Subcutaneous abdominal adipose tissue (tissue), 5 donors: Measurements from ENCODE around the gene NANOGP8.

Experiments used
- H3K27ac ChIP-seq: one replicate; pipeline ENCODE4 v1.7.0; 2013; ENCODE audit warnings: low read depth, mild to moderate bottlenecking, inconsistent platforms, low read length, moderate library complexity
- H3K27me3 ChIP-seq, 5 donors: one replicate each; pipeline ENCODE4 v1.7.0; 2013; ENCODE audit warnings: low read length in 5 of 5, inconsistent platforms in 1 of 5; ENCODE audit not compliant: control insufficient read depth in 5 of 5, insufficient read depth in 4 of 5
- H3K36me3 ChIP-seq, 5 donors: one replicate each; pipeline ENCODE4 v1.7.0; 2013; ENCODE audit warnings: low read length in 5 of 5; ENCODE audit not compliant: control insufficient read depth in 5 of 5, insufficient read depth in 5 of 5
- H3K4me1 ChIP-seq, 5 donors: one replicate each; pipeline ENCODE4 v1.7.0; 2013; ENCODE audit warnings: low read length in 5 of 5, mild to moderate bottlenecking in 3 of 5, moderate library complexity in 1 of 5; ENCODE audit not compliant: control insufficient read depth in 5 of 5, insufficient read depth in 5 of 5
- H3K4me3 ChIP-seq, 5 donors: one replicate each; pipeline ENCODE4 v1.7.0; 2013; ENCODE audit warnings: low read length in 5 of 5, low read depth in 1 of 5
- H3K9ac ChIP-seq, 5 donors: one replicate each; pipeline ENCODE4 v1.7.0; 2013; ENCODE audit warnings: low read length in 5 of 5, mild to moderate bottlenecking in 4 of 5, moderate library complexity in 3 of 5
- H3K9me3 ChIP-seq, 5 donors: one replicate each; pipeline ENCODE4 v1.7.0; 2013; ENCODE audit warnings: low read length in 5 of 5; ENCODE audit not compliant: control insufficient read depth in 5 of 5
- donor health status: healthy.
- donor health status: healthy.
- donor health status: healthy.
- donor health status: healthy.
- donor health status: healthy.

NANOGP8 gene

GRCh38 chr15:35061161-35061824 is 23.8 kb downstream of the NANOGP8 start:
- Histone ChIP-seq H3K9ac (no peak overlapping the region), H3K4me3 (no peak overlapping the region), H3K36me3 (no peaks in the 10 kb centered on the region), H3K9me3 (no peaks in the 10 kb centered on the region), H3K27ac (no peak overlapping the region), H3K4me1 (no peaks in the 10 kb centered on the region), H3K27me3 (no peaks in the 10 kb centered on the region)

GRCh38 chr15:35060591-35060990 is 24.5 kb downstream of the NANOGP8 start:
- no peak overlapping the region for H3K9ac ChIP-seq
- H3K27me3 ChIP-seq, result no peaks in the 10 kb centered on the region
- no peak overlapping the region for H3K4me3 ChIP-seq
- no peaks in the 10 kb centered on the region for H3K4me1 ChIP-seq
- H3K9me3 ChIP-seq, result no peaks in the 10 kb centered on the region
- no peak overlapping the region for H3K27ac ChIP-seq
- H3K36me3 ChIP-seq, result no peaks in the 10 kb centered on the region

- no peak overlapping the region for H3K4me3 ChIP-seq
- H3K9me3 ChIP-seq, result no peaks in the 10 kb centered on the region
- H3K36me3 ChIP-seq, result no peaks in the 10 kb centered on the region
- H3K27ac ChIP-seq, result no peak overlapping the region
- H3K27me3 ChIP-seq, result no peaks in the 10 kb centered on the region
- no peak overlapping the region for H3K9ac ChIP-seq
- no peaks in the 10 kb centered on the region for H3K4me1 ChIP-seq
Measured at GRCh38 chr15:35058534-35059054, 26.5 kb downstream of the NANOGP8 start.

GRCh38 chr15:35055416-35056105 is 29.5 kb downstream of the NANOGP8 start:
- Histone ChIP-seq H3K9ac (no peak overlapping the region), H3K27me3 (no peaks in the 10 kb centered on the region), H3K4me3 (no peak overlapping the region), H3K9me3 (no peaks in the 10 kb centered on the region), H3K4me1 (no peaks in the 10 kb centered on the region), H3K36me3 (no peaks in the 10 kb centered on the region), H3K27ac (no peak overlapping the region)

- Histone ChIP-seq H3K9me3 (no peaks in the 10 kb centered on the region), H3K4me1 (no peaks in the 10 kb centered on the region), H3K36me3 (no peaks in the 10 kb centered on the region), H3K4me3 (no peak overlapping the region), H3K27me3 (no peaks in the 10 kb centered on the region), H3K27ac (no peak overlapping the region), H3K9ac (no peak overlapping the region)
Measured at GRCh38 chr15:35054380-35054779, 30.7 kb downstream of the NANOGP8 start.

GRCh38 chr15:35047996-35048395 is 37.1 kb downstream of the NANOGP8 start:
- H3K9ac ChIP-seq, result no peak overlapping the region
- H3K27ac ChIP-seq, result no peak overlapping the region
- H3K27me3 ChIP-seq, result no peaks in the 10 kb centered on the region
- H3K4me3 ChIP-seq, result no peak overlapping the region
- H3K4me1 ChIP-seq, result no peaks in the 10 kb centered on the region
- H3K36me3 ChIP-seq, result no peaks in the 10 kb centered on the region
- no peaks in the 10 kb centered on the region for H3K9me3 ChIP-seq

- no peak overlapping the region for H3K9ac ChIP-seq
- H3K9me3 ChIP-seq, result no peaks in the 10 kb centered on the region
- no peak overlapping the region for H3K4me3 ChIP-seq
- H3K4me1 ChIP-seq, result no peaks in the 10 kb centered on the region
- H3K27ac ChIP-seq, result no peak overlapping the region
- no peaks in the 10 kb centered on the region for H3K36me3 ChIP-seq
- H3K27me3 ChIP-seq, result no peaks in the 10 kb centered on the region
Measured at GRCh38 chr15:35047528-35047927, 37.6 kb downstream of the NANOGP8 start.

- Histone ChIP-seq H3K4me3 (no peak overlapping the region), H3K36me3 (no peaks in the 10 kb centered on the region), H3K27ac (no peak overlapping the region), H3K9ac (no peak overlapping the region), H3K27me3 (no peaks in the 10 kb centered on the region), H3K4me1 (peaks cover 0 to 5% (median 2%) of the 10 kb centered on the region in 5 donors), H3K9me3 (no peaks in the 10 kb centered on the region)
Measured at GRCh38 chr15:35043373-35044095, 41.6 kb downstream of the NANOGP8 start.

- Histone ChIP-seq H3K4me1 (peaks cover 0 to 5% (median 2%) of the 10 kb centered on the region in 5 donors), H3K9me3 (no peaks in the 10 kb centered on the region), H3K36me3 (no peaks in the 10 kb centered on the region), H3K4me3 (no peak overlapping the region), H3K27ac (no peak overlapping the region), H3K9ac (no peak overlapping the region), H3K27me3 (no peaks in the 10 kb centered on the region)
Measured at GRCh38 chr15:35040339-35041255, 44.5 kb downstream of the NANOGP8 start.
